Measurements from ENCODE around the gene SMAD9.

The SMAD9 gene

DNA sequence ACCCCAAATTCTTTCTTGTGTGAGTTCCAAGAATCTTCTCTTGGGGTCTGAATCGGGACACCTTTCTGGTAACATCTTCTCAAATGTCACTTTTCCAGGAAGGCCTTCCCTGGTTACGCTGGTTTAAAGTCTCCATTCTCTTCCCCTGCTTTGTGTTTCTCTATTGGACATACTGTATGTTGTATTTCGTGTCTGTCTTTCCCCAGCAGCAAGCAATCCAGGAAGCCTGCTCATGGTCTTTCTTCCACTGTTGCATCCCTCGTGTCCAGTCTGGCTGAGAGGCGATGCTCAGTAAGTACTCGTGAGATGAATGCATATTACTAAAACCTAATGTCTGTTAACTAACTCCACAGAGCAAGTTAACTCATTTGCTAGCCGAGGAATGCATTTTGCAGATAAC, 57.3 kb downstream of the SMAD9 start:
- H3K27me3 ChIP-seq (ENCODE audit: insufficient read depth, low read length, poor library complexity, severe bottlenecking): no peaks in the 10 kb centered on the region
- no peaks in the 10 kb centered on the region for H3K9me3 ChIP-seq (ENCODE audit: insufficient read depth, low read depth, low read length)
- no peak overlapping the region for H3K9ac ChIP-seq (ENCODE audit: low read depth, low read length, poor library complexity, severe bottlenecking)
- H3K4me2 ChIP-seq (ENCODE audit: low read depth, low read length, poor library complexity, severe bottlenecking): no peak overlapping the region
- H3K9me2 ChIP-seq (replicated peaks; ENCODE audit: low read depth, low read length): no peaks in the 10 kb centered on the region
- H3K4me3 ChIP-seq (ENCODE audit: low read length, poor library complexity, severe bottlenecking): no peak overlapping the region
- no peaks in the 10 kb centered on the region for H4K20me1 ChIP-seq (ENCODE audit: insufficient read depth, low read length, poor library complexity, severe bottlenecking)
- H2AFZ ChIP-seq (ENCODE audit: low read length): no peak overlapping the region
- TF ChIP-seq, protein P1, sequence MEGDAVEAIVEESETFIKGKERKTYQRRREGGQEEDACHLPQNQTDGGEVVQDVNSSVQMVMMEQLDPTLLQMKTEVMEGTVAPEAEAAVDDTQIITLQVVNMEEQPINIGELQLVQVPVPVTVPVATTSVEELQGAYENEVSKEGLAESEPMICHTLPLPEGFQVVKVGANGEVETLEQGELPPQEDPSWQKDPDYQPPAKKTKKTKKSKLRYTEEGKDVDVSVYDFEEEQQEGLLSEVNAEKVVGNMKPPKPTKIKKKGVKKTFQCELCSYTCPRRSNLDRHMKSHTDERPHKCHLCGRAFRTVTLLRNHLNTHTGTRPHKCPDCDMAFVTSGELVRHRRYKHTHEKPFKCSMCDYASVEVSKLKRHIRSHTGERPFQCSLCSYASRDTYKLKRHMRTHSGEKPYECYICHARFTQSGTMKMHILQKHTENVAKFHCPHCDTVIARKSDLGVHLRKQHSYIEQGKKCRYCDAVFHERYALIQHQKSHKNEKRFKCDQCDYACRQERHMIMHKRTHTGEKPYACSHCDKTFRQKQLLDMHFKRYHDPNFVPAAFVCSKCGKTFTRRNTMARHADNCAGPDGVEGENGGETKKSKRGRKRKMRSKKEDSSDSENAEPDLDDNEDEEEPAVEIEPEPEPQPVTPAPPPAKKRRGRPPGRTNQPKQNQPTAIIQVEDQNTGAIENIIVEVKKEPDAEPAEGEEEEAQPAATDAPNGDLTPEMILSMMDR (conservative IDR thresholded peaks at IDR 0.05; ENCODE audit: low read length): no peak
- no peak for TF ChIP-seq EZH2phosphoT487 (IDR thresholded peaks at IDR 0.05; ENCODE audit: borderline replicate concordance)
- no peaks in the 10 kb centered on the region for H3F3A ChIP-seq (ENCODE audit: low read depth)
- no peaks in the 10 kb centered on the region for H3K4me1 ChIP-seq (ENCODE audit: insufficient read depth, low read length, poor library complexity, severe bottlenecking)
- no peaks in the 10 kb centered on the region for H3K36me3 ChIP-seq (ENCODE audit: insufficient read depth, low read length)
- no peaks in the 10 kb centered on the region for H3K79me2 ChIP-seq (ENCODE audit: insufficient read depth, low read length)

DNA sequence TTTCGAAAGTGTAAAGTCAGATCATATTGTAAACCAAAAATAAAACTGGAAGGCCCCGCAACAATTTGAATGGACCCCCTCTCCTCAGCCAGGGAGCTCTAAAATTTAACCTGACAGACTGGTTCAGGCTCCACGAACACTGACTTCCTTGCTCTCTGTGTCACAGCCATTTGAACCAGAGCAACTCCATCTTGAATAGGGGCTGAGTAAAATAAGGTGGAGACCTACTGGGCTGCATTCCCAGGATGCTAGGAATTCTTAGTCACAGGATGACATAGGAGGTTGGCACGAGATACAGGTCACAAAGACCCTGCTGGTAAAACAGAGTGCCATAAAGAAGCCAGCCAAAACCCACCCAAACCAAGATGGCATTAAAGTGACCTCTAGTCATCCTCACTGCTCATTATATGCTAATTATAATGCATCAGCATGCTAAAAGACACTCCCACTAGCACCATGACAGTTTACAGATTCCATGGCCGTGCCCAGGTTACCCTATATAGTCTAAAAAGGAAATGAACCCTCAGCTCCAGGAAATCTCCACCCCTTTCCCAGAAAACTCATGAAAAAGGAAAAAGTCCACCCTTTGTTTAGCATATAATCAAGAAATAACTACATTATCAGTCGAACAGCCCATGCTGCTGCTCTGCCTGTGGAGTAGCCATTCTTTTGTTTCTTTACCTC, 57.9 kb downstream of the SMAD9 start:
- no peaks in the 10 kb centered on the region for H3K4me1 ChIP-seq (ENCODE audit: insufficient read depth, low read length, poor library complexity, severe bottlenecking)
- H3K4me2 ChIP-seq (ENCODE audit: low read depth, low read length, poor library complexity, severe bottlenecking): no peak overlapping the region
- no peaks in the 10 kb centered on the region for H3K9me2 ChIP-seq (replicated peaks; ENCODE audit: low read depth, low read length)
- H3K36me3 ChIP-seq (ENCODE audit: insufficient read depth, low read length): no peaks in the 10 kb centered on the region
- no peak overlapping the region for H2AFZ ChIP-seq (ENCODE audit: low read length)
- no peak overlapping the region for H3K4me3 ChIP-seq (ENCODE audit: low read length, poor library complexity, severe bottlenecking)
- H3F3A ChIP-seq (ENCODE audit: low read depth): no peaks in the 10 kb centered on the region
- H4K20me1 ChIP-seq (ENCODE audit: insufficient read depth, low read length, poor library complexity, severe bottlenecking): no peaks in the 10 kb centered on the region
- no peak overlapping the region for H3K9ac ChIP-seq (ENCODE audit: low read depth, low read length, poor library complexity, severe bottlenecking)
- TF ChIP-seq EZH2phosphoT487 (IDR thresholded peaks at IDR 0.05; ENCODE audit: borderline replicate concordance): no peak
- TF ChIP-seq, protein P1 (conservative IDR thresholded peaks at IDR 0.05; ENCODE audit: low read length): no peak
- H3K27me3 ChIP-seq (ENCODE audit: insufficient read depth, low read length, poor library complexity, severe bottlenecking): no peaks in the 10 kb centered on the region
- H3K9me3 ChIP-seq (ENCODE audit: insufficient read depth, low read depth, low read length): no peaks in the 10 kb centered on the region
- no peaks in the 10 kb centered on the region for H3K79me2 ChIP-seq (ENCODE audit: insufficient read depth, low read length)

DNA sequence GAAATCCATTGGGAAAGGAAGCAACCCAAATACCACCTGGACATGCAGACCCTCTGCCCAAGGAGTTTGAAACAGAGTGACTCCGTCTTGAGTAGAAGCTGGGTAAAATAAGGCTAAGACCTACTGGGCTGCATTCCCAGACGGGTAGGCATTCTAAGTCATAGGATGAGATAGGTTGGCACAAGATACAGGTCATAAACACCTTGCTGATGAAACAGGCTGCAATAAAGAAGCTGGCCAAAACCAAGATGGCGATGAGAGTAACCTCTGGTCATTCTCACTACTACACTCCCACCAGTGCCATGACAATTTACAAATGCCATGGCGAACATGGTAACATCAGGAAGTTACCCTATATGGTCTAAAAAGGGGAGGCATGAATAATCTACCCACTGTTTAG, 60.8 kb downstream of the SMAD9 start:
- Histone ChIP-seq H4K20me1 (ENCODE audit: insufficient read depth, low read length, poor library complexity, severe bottlenecking) (no peaks in the 10 kb centered on the region), H3K79me2 (ENCODE audit: insufficient read depth, low read length) (no peaks in the 10 kb centered on the region), H3K9ac (ENCODE audit: low read depth, low read length, poor library complexity, severe bottlenecking) (no peak overlapping the region), H3K9me2 (replicated peaks; ENCODE audit: low read depth, low read length) (no peaks in the 10 kb centered on the region), H3K4me2 (ENCODE audit: low read depth, low read length, poor library complexity, severe bottlenecking) (no peak overlapping the region), H3K4me1 (ENCODE audit: insufficient read depth, low read length, poor library complexity, severe bottlenecking) (no peaks in the 10 kb centered on the region), H2AFZ (ENCODE audit: low read length) (no peak overlapping the region), H3K36me3 (ENCODE audit: insufficient read depth, low read length) (no peaks in the 10 kb centered on the region), H3F3A (ENCODE audit: low read depth) (no peaks in the 10 kb centered on the region), H3K27me3 (ENCODE audit: insufficient read depth, low read length, poor library complexity, severe bottlenecking) (no peaks in the 10 kb centered on the region), H3K9me3 (ENCODE audit: insufficient read depth, low read depth, low read length) (no peaks in the 10 kb centered on the region), H3K4me3 (ENCODE audit: low read length, poor library complexity, severe bottlenecking) (no peak overlapping the region)
- TF ChIP-seq, protein P1 (conservative IDR thresholded peaks at IDR 0.05; ENCODE audit: low read length): no peak
- TF ChIP-seq EZH2phosphoT487 (IDR thresholded peaks at IDR 0.05; ENCODE audit: borderline replicate concordance): no peak
